Measurements from ENCODE around the gene PLPP3. TPM values are rescaled to one million over a fixed set of nuclear protein-coding genes. Genes with fewer than 3 reads are reported as not detected.

The PLPP3 gene
- polyA plus RNA-seq, 1 of the 3 experiments (the other 2 are of a cell fraction), result 32.2 TPM

DNA sequence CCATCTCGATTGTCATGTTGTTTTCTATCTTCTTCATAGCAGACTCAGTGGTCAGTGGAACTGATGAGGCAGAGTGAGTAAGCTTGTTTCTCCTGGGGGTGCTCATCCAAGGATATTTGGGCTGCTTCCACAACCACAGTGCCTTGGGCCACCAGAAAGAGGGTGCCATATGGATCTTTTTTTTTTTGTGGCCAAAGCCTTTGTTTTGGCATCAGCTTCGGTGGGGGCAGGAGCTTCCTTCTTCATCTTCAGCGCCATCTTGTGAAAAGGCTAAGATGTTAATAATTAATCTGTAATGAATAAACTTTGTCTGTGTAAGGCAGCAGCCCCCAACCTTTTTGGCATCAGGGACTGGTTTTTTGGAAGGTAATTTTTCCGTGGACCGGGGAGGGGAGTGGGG lies 6.6 kb upstream of the PLPP3 start:
- CTCF ChIA-PET, result interaction anchor here (0.7 to 4.2 kb wide), 14 partner anchors 8 to 1308 kb away, joined by 3 to 70 read pairs (median 6); partner anchors contain the start of gene PRKAA2
- Histone ChIP-seq H3K4me3 (ENCODE audit: low read depth in 2 of 2, low read length in 1 of 2) (no peak overlapping the region), H4K20me1 (ENCODE audit: insufficient read depth) (no peaks in the 10 kb centered on the region), H2AFZ (ENCODE audit: low read depth) (no peak overlapping the region), H3K4me2 (no peak overlapping the region), H3K9me2 (no peaks in the 10 kb centered on the region), H3F3A (replicated peaks; ENCODE audit: insufficient read depth) (peaks cover 10% of the 10 kb centered on the region), H3K36me3 (replicated peaks in 1 of 2; ENCODE audit: control insufficient read depth in 1 of 2, insufficient read depth in 2 of 2, low read length in 1 of 2) (no peaks in the 10 kb centered on the region), H3K9ac (no peak overlapping the region), H3K27ac (ENCODE audit: low read depth in 2 of 2, low read length in 1 of 2) (no peak overlapping the region), H3K9me3 (no peaks in the 10 kb centered on the region), H3K4me1 (ENCODE audit: control insufficient read depth in 1 of 2, insufficient read depth in 2 of 2, low read depth in 1 of 2, low read length in 1 of 2) (peaks cover 0 to 7% of the 10 kb centered on the region in 2 experiments; a peak in 2 of 4 replicates), H3K27me3 (ENCODE audit: insufficient read depth) (no peaks in the 10 kb centered on the region), H3K79me2 (ENCODE audit: insufficient read depth) (no peaks in the 10 kb centered on the region)
- POLR2A ChIA-PET, result no interaction called here
- 81% methylated on average over 5 of the region's 5 CpGs for WGBS (ENCODE audit: low lambda C conversion rate)
- DNase-seq, result no peak
- TF ChIP-seq RAD21 (IDR thresholded peaks at IDR 0.05; ENCODE audit: low read length) (no peak), NFIC (IDR thresholded peaks at IDR 0.05; ENCODE audit: borderline replicate concordance) (no peak), RXRA (IDR thresholded peaks at IDR 0.05; ENCODE audit: borderline replicate concordance, low read depth) (no peak), SMC3 (IDR thresholded peaks at IDR 0.05; ENCODE audit: low read depth, low read length) (no peak), FOXJ3 (CRISPR knock-in tag; IDR thresholded peaks at IDR 0.05) (no peak), EZH2phosphoT487 (IDR thresholded peaks at IDR 0.05; ENCODE audit: borderline replicate concordance, low read depth) (no peak), POLR2AphosphoS5 (IDR thresholded peaks at IDR 0.05; ENCODE audit: low read depth, low read length) (no peak), FOXM1 (IDR thresholded peaks at IDR 0.05; ENCODE audit: low read depth) (no peak), NRF1 (IDR thresholded peaks at IDR 0.05; ENCODE audit: low read depth, low read length) (no peak), SIN3A (IDR thresholded peaks at IDR 0.05; ENCODE audit: borderline replicate concordance, low read depth, low read length) (no peak), MXI1 (IDR thresholded peaks at IDR 0.05; ENCODE audit: low read depth, low read length) (no peak), ELF1 (IDR thresholded peaks at IDR 0.05) (no peak), MEF2A (IDR thresholded peaks at IDR 0.05; ENCODE audit: borderline replicate concordance, low read depth) (no peak), GABPA (IDR thresholded peaks at IDR 0.05; ENCODE audit: low read depth) (no peak)
- TF ChIP-seq, protein P1, sequence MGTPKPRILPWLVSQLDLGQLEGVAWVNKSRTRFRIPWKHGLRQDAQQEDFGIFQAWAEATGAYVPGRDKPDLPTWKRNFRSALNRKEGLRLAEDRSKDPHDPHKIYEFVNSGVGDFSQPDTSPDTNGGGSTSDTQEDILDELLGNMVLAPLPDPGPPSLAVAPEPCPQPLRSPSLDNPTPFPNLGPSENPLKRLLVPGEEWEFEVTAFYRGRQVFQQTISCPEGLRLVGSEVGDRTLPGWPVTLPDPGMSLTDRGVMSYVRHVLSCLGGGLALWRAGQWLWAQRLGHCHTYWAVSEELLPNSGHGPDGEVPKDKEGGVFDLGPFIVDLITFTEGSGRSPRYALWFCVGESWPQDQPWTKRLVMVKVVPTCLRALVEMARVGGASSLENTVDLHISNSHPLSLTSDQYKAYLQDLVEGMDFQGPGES (IDR thresholded peaks at IDR 0.05; ENCODE audit: low read depth, low read length), result no peak
- TF ChIP-seq, protein P2, sequence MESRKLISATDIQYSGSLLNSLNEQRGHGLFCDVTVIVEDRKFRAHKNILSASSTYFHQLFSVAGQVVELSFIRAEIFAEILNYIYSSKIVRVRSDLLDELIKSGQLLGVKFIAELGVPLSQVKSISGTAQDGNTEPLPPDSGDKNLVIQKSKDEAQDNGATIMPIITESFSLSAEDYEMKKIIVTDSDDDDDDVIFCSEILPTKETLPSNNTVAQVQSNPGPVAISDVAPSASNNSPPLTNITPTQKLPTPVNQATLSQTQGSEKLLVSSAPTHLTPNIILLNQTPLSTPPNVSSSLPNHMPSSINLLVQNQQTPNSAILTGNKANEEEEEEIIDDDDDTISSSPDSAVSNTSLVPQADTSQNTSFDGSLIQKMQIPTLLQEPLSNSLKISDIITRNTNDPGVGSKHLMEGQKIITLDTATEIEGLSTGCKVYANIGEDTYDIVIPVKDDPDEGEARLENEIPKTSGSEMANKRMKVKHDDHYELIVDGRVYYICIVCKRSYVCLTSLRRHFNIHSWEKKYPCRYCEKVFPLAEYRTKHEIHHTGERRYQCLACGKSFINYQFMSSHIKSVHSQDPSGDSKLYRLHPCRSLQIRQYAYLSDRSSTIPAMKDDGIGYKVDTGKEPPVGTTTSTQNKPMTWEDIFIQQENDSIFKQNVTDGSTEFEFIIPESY (IDR thresholded peaks at IDR 0.05; ENCODE audit: borderline replicate concordance, low read depth), result no peak
- TF ChIP-seq, protein P3, sequence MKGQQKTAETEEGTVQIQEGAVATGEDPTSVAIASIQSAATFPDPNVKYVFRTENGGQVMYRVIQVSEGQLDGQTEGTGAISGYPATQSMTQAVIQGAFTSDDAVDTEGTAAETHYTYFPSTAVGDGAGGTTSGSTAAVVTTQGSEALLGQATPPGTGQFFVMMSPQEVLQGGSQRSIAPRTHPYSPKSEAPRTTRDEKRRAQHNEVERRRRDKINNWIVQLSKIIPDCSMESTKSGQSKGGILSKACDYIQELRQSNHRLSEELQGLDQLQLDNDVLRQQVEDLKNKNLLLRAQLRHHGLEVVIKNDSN (IDR thresholded peaks at IDR 0.05; ENCODE audit: borderline replicate concordance, low read depth), result no peak

All from SK-N-SH (cell line).